Prostate gland (tissue), 2 donors: Measurements from ENCODE around the gene CCDC192.

Source experiments
- CTCF ChIP-seq, 4 experiments: fragments of 200-600 bp in 2 of 4; fragments of 450-650 bp in 2 of 4; sonication (generic) in 2 of 4; IDR thresholded peaks; 1 replicate in 3 of 4; 2 replicates in 1 of 4; pipeline ENCODE4 v1.5.1; 2016 to 2019; ENCODE audit warnings: antibody characterized with exemption in 4 of 4, mild to moderate bottlenecking in 2 of 4, moderate library complexity in 2 of 4
- POLR2AphosphoS5 ChIP-seq: sonication (generic); formaldehyde crosslinking; IDR thresholded peaks from one replicate; pipeline ENCODE4 v1.6.1; 2017; ENCODE audit warnings: antibody characterized with exemption

- TF ChIP-seq CTCF (IDR thresholded peaks at IDR 0.05) (no peak), POLR2AphosphoS5 (no peak)
These were observed 282.7 kb downstream of the CCDC192 start for GRCh38 chr5:127985811-127986325.
